Measurements from ENCODE around the gene BCL2L13. TPM values are rescaled to one million over a fixed set of nuclear protein-coding genes. Genes with fewer than 3 reads are reported as not detected.

Gene BCL2L13
- total and polyA plus RNA-seq, 8 donors = 30.5 to 38.9 (median 34.6) TPM

- ATAC-seq (no peak), DNase-seq (no peak)
- intact Hi-C loops (cut with DNase I) = no loop called here
- Histone ChIP-seq H3K9me3 (no peaks in the 10 kb centered on the region), H3K4me1 (peaks cover 4 to 23% of the 10 kb centered on the region in 2 donors), H3K36me3 (peaks cover 0 to 18% of the 10 kb centered on the region in 2 donors), H3K27ac (no peak overlapping the region), H3K27me3 (no peaks in the 10 kb centered on the region), H3K4me3 (no peak overlapping the region)
- no peak for TF ChIP-seq CTCF (IDR thresholded peaks at IDR 0.05)
These were observed 71.5 kb downstream of the BCL2L13 start for GRCh38 chr22:17710023-17710422.

- H3K27me3 ChIP-seq = no peaks in the 10 kb centered on the region
- H3K4me3 ChIP-seq = no peak overlapping the region
- H3K9me3 ChIP-seq = no peaks in the 10 kb centered on the region
- peaks cover 0 to 4% of the 10 kb centered on the region in 2 donors for H3K4me1 ChIP-seq
- ATAC-seq (no peak), DNase-seq (no peak)
- no peak for TF ChIP-seq CTCF (IDR thresholded peaks at IDR 0.05)
- peaks cover 0 to 17% of the 10 kb centered on the region in 2 donors for H3K36me3 ChIP-seq
- H3K27ac ChIP-seq = no peak overlapping the region
- intact Hi-C loops (cut with DNase I) = no loop called here
These were observed 73.9 kb downstream of the BCL2L13 start for GRCh38 chr22:17712441-17712840.

- ATAC-seq = no peak
- TF ChIP-seq CTCF (IDR thresholded peaks at IDR 0.05) = no peak
- no peak for DNase-seq
- intact Hi-C loops (cut with DNase I) = no loop called here
- Histone ChIP-seq H3K27ac (no peak overlapping the region), H3K9me3 (no peaks in the 10 kb centered on the region), H3K36me3 (peaks cover 0 to 1% of the 10 kb centered on the region in 2 donors), H3K27me3 (no peaks in the 10 kb centered on the region), H3K4me3 (no peak overlapping the region), H3K4me1 (no peaks in the 10 kb centered on the region)
These were observed 78.0 kb downstream of the BCL2L13 start for GRCh38 chr22:17716529-17716928.

- H3K9me3 ChIP-seq = no peaks in the 10 kb centered on the region
- H3K36me3 ChIP-seq = no peaks in the 10 kb centered on the region
- no peaks in the 10 kb centered on the region for H3K4me1 ChIP-seq
- DNase-seq (no peak), ATAC-seq (no peak)
- TF ChIP-seq CTCF (IDR thresholded peaks at IDR 0.05) = no peak
- H3K27ac ChIP-seq = no peak overlapping the region
- H3K4me3 ChIP-seq = no peak overlapping the region
- intact Hi-C loops (cut with DNase I) = no loop called here
- no peaks in the 10 kb centered on the region for H3K27me3 ChIP-seq
These were observed 79.2 kb downstream of the BCL2L13 start for GRCh38 chr22:17717708-17718107.

- H3K27ac ChIP-seq = no peak overlapping the region
- no peak for TF ChIP-seq CTCF (IDR thresholded peaks at IDR 0.05)
- DNase-seq (no peak), ATAC-seq (no peak)
- H3K27me3 ChIP-seq = no peaks in the 10 kb centered on the region
- no peaks in the 10 kb centered on the region for H3K36me3 ChIP-seq
- H3K4me1 ChIP-seq = no peaks in the 10 kb centered on the region
- H3K4me3 ChIP-seq = no peak overlapping the region
- H3K9me3 ChIP-seq = no peaks in the 10 kb centered on the region
- intact Hi-C loops (cut with DNase I) = no loop called here
These were observed 81.4 kb downstream of the BCL2L13 start for GRCh38 chr22:17719911-17720310.
